ENCODE data around the gene PRKAG1. TPM values are rescaled to one million over a fixed set of nuclear protein-coding genes. Genes with fewer than 3 reads are reported as not detected.

Gene PRKAG1
- total and polyA plus RNA-seq, 2 experiments from 2014 or later = 41.0 to 54.5 TPM

GRCh38 chr12:49060237-49061156 is 41.9 kb upstream of the PRKAG1 start, which contains the start of gene KMT2D:
TSS of gene KMT2D (minus strand) at chr12:49060794. CDS start at chr12:49055324, 5,470 bp downstream.
- Histone ChIP-seq H3K36me3 (no peaks in the 10 kb centered on the region), H3K9me3 (ENCODE audit: low read depth) (no peaks in the 10 kb centered on the region), H3K27me3 (no peaks in the 10 kb centered on the region), H3K4me3 (peak within 1 kb of the TSS; percentile 77), H3K27ac (peak within 1 kb of the TSS; percentile 99), H3K4me1 (ENCODE audit: low read depth) (peaks cover 26% of the 10 kb centered on the region)
- peak; percentile 96 to 97 for DNase-seq (ENCODE audit: low read depth in 1 of 2, low spot score in 1 of 2)
- TF ChIP-seq, protein P1, sequence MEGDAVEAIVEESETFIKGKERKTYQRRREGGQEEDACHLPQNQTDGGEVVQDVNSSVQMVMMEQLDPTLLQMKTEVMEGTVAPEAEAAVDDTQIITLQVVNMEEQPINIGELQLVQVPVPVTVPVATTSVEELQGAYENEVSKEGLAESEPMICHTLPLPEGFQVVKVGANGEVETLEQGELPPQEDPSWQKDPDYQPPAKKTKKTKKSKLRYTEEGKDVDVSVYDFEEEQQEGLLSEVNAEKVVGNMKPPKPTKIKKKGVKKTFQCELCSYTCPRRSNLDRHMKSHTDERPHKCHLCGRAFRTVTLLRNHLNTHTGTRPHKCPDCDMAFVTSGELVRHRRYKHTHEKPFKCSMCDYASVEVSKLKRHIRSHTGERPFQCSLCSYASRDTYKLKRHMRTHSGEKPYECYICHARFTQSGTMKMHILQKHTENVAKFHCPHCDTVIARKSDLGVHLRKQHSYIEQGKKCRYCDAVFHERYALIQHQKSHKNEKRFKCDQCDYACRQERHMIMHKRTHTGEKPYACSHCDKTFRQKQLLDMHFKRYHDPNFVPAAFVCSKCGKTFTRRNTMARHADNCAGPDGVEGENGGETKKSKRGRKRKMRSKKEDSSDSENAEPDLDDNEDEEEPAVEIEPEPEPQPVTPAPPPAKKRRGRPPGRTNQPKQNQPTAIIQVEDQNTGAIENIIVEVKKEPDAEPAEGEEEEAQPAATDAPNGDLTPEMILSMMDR (IDR thresholded peaks at IDR 0.05; ENCODE audit: low read depth, low read length) = peak; percentile 9

DNA sequence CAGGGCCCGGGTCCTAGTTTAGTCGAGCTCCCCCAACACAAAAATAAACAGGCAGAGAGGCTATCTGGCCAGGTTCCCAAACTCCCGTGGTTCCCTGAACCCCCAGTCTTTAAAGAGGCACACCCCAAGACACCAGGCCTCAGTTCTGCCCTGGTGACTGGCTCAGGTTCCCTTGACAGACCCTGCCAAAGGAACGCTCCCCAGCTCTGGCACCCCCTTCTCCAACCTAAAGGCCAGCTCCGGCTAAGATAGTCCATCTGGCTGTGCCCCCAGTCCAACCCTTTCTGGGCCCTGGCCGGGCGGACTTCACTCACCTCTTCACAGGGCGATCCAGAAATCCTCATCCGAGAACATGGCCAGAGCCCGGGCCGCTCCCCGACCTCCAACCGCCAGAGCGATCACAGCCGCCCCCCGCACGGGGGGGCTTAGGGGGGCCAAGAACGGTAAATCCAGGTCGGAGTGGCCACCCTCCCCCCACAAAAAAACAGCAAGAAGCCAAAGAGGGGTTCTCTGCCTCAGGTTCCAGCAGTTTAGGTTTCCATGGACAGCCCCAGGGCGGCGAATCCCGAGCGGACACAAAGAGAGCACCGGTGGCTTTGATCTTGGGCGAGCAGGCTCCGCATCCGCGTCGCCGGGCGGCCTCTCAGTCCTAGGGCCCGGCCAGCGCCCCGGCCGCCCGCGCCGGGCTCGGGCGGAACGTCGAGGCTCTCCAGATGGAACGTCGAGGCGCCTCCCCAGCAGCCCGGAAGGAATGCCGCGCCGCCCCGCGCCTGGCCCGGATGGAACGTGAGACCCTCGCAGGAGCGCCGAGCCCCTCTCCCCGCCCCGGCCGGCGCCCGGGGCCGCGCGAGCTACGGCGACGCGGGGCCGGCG is 41.0 kb upstream of the PRKAG1 start:
- TF ChIP-seq, protein P1 (IDR thresholded peaks at IDR 0.05; ENCODE audit: low read depth, low read length) = no peak
- Histone ChIP-seq H3K27ac (peak overlapping the region; percentile 99), H3K9me3 (ENCODE audit: low read depth) (no peaks in the 10 kb centered on the region), H3K27me3 (no peaks in the 10 kb centered on the region), H3K36me3 (peaks cover 7% of the 10 kb centered on the region), H3K4me1 (ENCODE audit: low read depth) (peaks cover 26% of the 10 kb centered on the region), H3K4me3 (peak overlapping the region; percentile 77)
- peak; percentile 32 to 67 for DNase-seq (ENCODE audit: low read depth in 1 of 2, low spot score in 1 of 2)

DNA sequence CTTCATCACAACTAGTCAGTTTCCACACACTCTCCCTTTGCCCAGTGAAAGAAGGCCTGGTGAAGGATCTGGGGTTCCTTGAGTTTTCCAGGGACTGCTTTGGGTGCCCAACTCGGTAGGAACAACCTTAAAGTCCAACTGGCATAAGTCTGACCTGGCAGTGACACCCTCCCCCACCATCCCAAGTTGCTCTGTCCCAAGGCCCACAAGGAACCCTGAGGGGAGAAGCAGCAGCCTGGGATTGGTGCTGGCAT is 40.4 kb upstream of the PRKAG1 start:
- Histone ChIP-seq H3K27ac (peak overlapping the region; percentile 99), H3K27me3 (no peaks in the 10 kb centered on the region), H3K9me3 (ENCODE audit: low read depth) (no peaks in the 10 kb centered on the region), H3K4me1 (ENCODE audit: low read depth) (peaks cover 26% of the 10 kb centered on the region), H3K4me3 (peak overlapping the region; percentile 77), H3K36me3 (peaks cover 13% of the 10 kb centered on the region)
- no peak for DNase-seq (ENCODE audit: low read depth in 1 of 2, low spot score in 1 of 2)
- TF ChIP-seq, protein P1 (IDR thresholded peaks at IDR 0.05; ENCODE audit: low read depth, low read length) = no peak

- H3K4me1 ChIP-seq (ENCODE audit: low read depth) = peaks cover 26% of the 10 kb centered on the region
- H3K9me3 ChIP-seq (ENCODE audit: low read depth) = no peaks in the 10 kb centered on the region
- TF ChIP-seq, protein P1 (IDR thresholded peaks at IDR 0.05; ENCODE audit: low read depth, low read length) = no peak
- no peak for DNase-seq (ENCODE audit: low read depth in 1 of 2, low spot score in 1 of 2)
- peaks cover 18% of the 10 kb centered on the region for H3K36me3 ChIP-seq
- H3K4me3 ChIP-seq = peak overlapping the region; percentile 77
- H3K27me3 ChIP-seq = no peaks in the 10 kb centered on the region
- no peak overlapping the region for H3K27ac ChIP-seq
Measured at GRCh38 chr12:49058366-49059044, 39.9 kb upstream of the PRKAG1 start.

GRCh38 chr12:49057888-49058287 is 39.3 kb upstream of the PRKAG1 start:
- TF ChIP-seq, protein P1 (IDR thresholded peaks at IDR 0.05; ENCODE audit: low read depth, low read length) = no peak
- DNase-seq (ENCODE audit: low read depth in 1 of 2, low spot score in 1 of 2) = no peak
- H3K36me3 ChIP-seq = peaks cover 24% of the 10 kb centered on the region
- no peaks in the 10 kb centered on the region for H3K9me3 ChIP-seq (ENCODE audit: low read depth)
- peak overlapping the region; percentile 77 for H3K4me3 ChIP-seq
- peaks cover 26% of the 10 kb centered on the region for H3K4me1 ChIP-seq (ENCODE audit: low read depth)
- no peaks in the 10 kb centered on the region for H3K27me3 ChIP-seq
- no peak overlapping the region for H3K27ac ChIP-seq
